GM23338 (cell line): ENCODE measurements around the gene FAM167B. TPM values are rescaled to one million over a fixed set of nuclear protein-coding genes. Genes with fewer than 3 reads are reported as not detected.

Experiments used
- ATAC-seq: fragments of 200-7000 bp; cut with Tn5 transposase; 3 replicates; pipeline ENCODE4 v1.9.1; 2020
- DNase-seq: peaks from one replicate; pipeline ENCODE4 v3.0.0-alpha.2; 2015; ENCODE audit warnings: low spot score
- H2AFZ ChIP-seq: fragments of 200-600 bp; sonication (generic); 2 replicates; pipeline ENCODE4 v1.8.0; 2016; ENCODE audit warnings: antibody characterized with exemption, mild to moderate bottlenecking, moderate library complexity
- H3F3A ChIP-seq: fragments of 200-600 bp; sonication (generic); replicated peaks from 2 replicates; pipeline ENCODE4 v1.8.0; 2017; ENCODE audit warnings: antibody characterized with exemption, mixed run types, low read depth
- H3K27ac ChIP-seq: fragments of 200-600 bp; sonication (generic); 2 replicates; pipeline ENCODE4 v1.6.1; 2016; ENCODE audit warnings: low read depth
- H3K27me3 ChIP-seq: fragments of 200-600 bp; sonication (generic); 2 replicates; pipeline ENCODE4 v1.8.0; 2016; ENCODE audit warnings: mild to moderate bottlenecking, mixed run types, moderate library complexity; ENCODE audit not compliant: insufficient read depth
- H3K36me3 ChIP-seq: fragments of 200-600 bp; sonication (generic); 2 replicates; pipeline ENCODE4 v1.8.0; 2016; ENCODE audit warnings: mild to moderate bottlenecking; ENCODE audit not compliant: insufficient read depth
- H3K4me1 ChIP-seq: fragments of 200-600 bp; sonication (generic); 2 replicates; pipeline ENCODE4 v1.8.0; 2016; ENCODE audit warnings: mild to moderate bottlenecking, moderate library complexity; ENCODE audit not compliant: insufficient read depth
- H3K4me2 ChIP-seq: fragments of 200-600 bp; sonication (generic); 2 replicates; pipeline ENCODE4 v1.7.1; 2017; ENCODE audit warnings: mixed run types
- H3K4me3 ChIP-seq: fragments of 200-600 bp; sonication (generic); 2 replicates; pipeline ENCODE4 v1.6.1; 2016; ENCODE audit warnings: mixed run types
- H3K79me2 ChIP-seq: fragments of 200-600 bp; sonication (generic); replicated peaks from 2 replicates; pipeline ENCODE4 v1.8.0; 2017; ENCODE audit warnings: mild to moderate bottlenecking; ENCODE audit not compliant: insufficient read depth
- H3K9me2 ChIP-seq: fragments of 200-600 bp; sonication (generic); 2 replicates; pipeline ENCODE4 v1.8.0; 2017; ENCODE audit not compliant: insufficient read depth
- H4K20me1 ChIP-seq: fragments of 200-600 bp; sonication (generic); replicated peaks from 2 replicates; pipeline ENCODE4 v1.8.0; 2017; ENCODE audit warnings: mild to moderate bottlenecking; ENCODE audit not compliant: insufficient read depth
- H3K27ac Mint-ChIP-seq: 2 replicates; pipeline ENCODE4 v1.8.0; 2020; ENCODE audit warnings: inconsistent platforms, mild to moderate bottlenecking, moderate library complexity, mixed read lengths
- H3K27me3 Mint-ChIP-seq: 3 replicates; pipeline ENCODE4 v1.8.0; 2022; ENCODE audit warnings: low read depth, mild to moderate bottlenecking, moderate library complexity, mixed read lengths, inconsistent platforms; ENCODE audit not compliant: insufficient read depth, poor library complexity
- H3K36me3 Mint-ChIP-seq: 3 replicates; pipeline ENCODE4 v1.8.0; 2021; ENCODE audit warnings: low read depth, mild to moderate bottlenecking, inconsistent platforms, moderate library complexity, mixed read lengths
- H3K4me1 Mint-ChIP-seq: 3 replicates; pipeline ENCODE4 v1.8.0; 2020; ENCODE audit warnings: mild to moderate bottlenecking, inconsistent platforms, mixed read lengths
- H3K4me3 Mint-ChIP-seq: 3 replicates; pipeline ENCODE4 v1.8.0; 2021; ENCODE audit warnings: moderate library complexity, mild to moderate bottlenecking, inconsistent platforms, mixed read lengths
- H3K9me3 Mint-ChIP-seq: 3 replicates; pipeline ENCODE4 v1.8.0; 2020; ENCODE audit warnings: moderate library complexity, mild to moderate bottlenecking, inconsistent platforms, mixed read lengths
- CREB1 ChIP-seq: fragments of 250-450 bp; sonication (Bioruptor Pico); IDR thresholded peaks from 2 replicates; pipeline ENCODE4 v1.5.0; 2020; ENCODE audit warnings: low read depth, mild to moderate bottlenecking, moderate library complexity
- ETS1 ChIP-seq: IDR thresholded peaks from 2 replicates; pipeline ENCODE4 v1.6.1; 2016; ENCODE audit warnings: antibody characterized with exemption
- EZH2phosphoT487 ChIP-seq: fragments of 200-600 bp; sonication (generic); IDR thresholded peaks from one replicate; pipeline ENCODE4 v1.8.1; 2018; ENCODE audit warnings: antibody characterized with exemption; ENCODE audit not compliant: unreplicated experiment
- JUNB ChIP-seq: IDR thresholded peaks from one replicate; pipeline ENCODE4 v1.6.1; 2016; ENCODE audit warnings: antibody characterized with exemption; ENCODE audit not compliant: unreplicated experiment
- NANOG ChIP-seq: IDR thresholded peaks from 2 replicates; pipeline ENCODE4 v1.6.1; 2016; ENCODE audit warnings: antibody characterized with exemption, borderline replicate concordance
- POLR2AphosphoS5 ChIP-seq: IDR thresholded peaks from 2 replicates; pipeline ENCODE4 v1.6.1; 2016; ENCODE audit warnings: antibody characterized with exemption, low read depth
- REST ChIP-seq: IDR thresholded peaks from one replicate; pipeline ENCODE4 v1.6.1; 2018; ENCODE audit warnings: antibody characterized with exemption; ENCODE audit not compliant: unreplicated experiment
- ZNF114 ChIP-seq: fragments of 250-450 bp; sonication (Bioruptor Pico); IDR thresholded peaks from 2 replicates; pipeline ENCODE4 v1.5.0; 2020; ENCODE audit warnings: mild to moderate bottlenecking, moderate library complexity
- polyA plus RNA-seq: library from polyadenylated mRNA; unstranded; fragments of >200 nt; fragmentation: Nextera tagmentation; extraction: Ambion mirVana; gene quantifications from 2 replicates; pipeline ENCODE4 v1.2.1, GENCODE V29; 2016
- total RNA-seq: library from RNA; depleted of rRNA; stranded (reverse); fragments of >200 nt; shearing (Covaris generic); gene quantifications from 2 replicates; pipeline ENCODE4 v1.2.3, GENCODE V29; 2014

Gene FAM167B
- total and polyA plus RNA-seq, 2 experiments from 2014 or later, result 0.31 to 2.2 TPM

GRCh38 chr1:32255072-32256071 lies 8.3 kb downstream of the FAM167B start:
- H3K27me3 ChIP-seq, result no peaks in the 10 kb centered on the region
- H3K4me3 Mint-ChIP-seq, result no peak overlapping the region
- 0 out of 2 replicates have a peak, but pooled peaks cover 3% of the 10 kb centered on the region for H4K20me1 ChIP-seq
- H3K4me1 Mint-ChIP-seq, result peaks cover 17% of the 10 kb centered on the region
- no peak for DNase-seq
- TF ChIP-seq ETS1, result no peak
- no peak for TF ChIP-seq NANOG
- H3K9me2 ChIP-seq, result no peaks in the 10 kb centered on the region
- H2AFZ ChIP-seq, result no peak overlapping the region
- no peak overlapping the region for H3K4me3 ChIP-seq
- no peaks in the 10 kb centered on the region for H3K9me3 Mint-ChIP-seq
- H3K36me3 ChIP-seq, result no peaks in the 10 kb centered on the region
- no peak overlapping the region for H3K27ac ChIP-seq
- H3K36me3 Mint-ChIP-seq, result no peaks in the 10 kb centered on the region
- H3K4me2 ChIP-seq, result no peak overlapping the region
- H3K27me3 Mint-ChIP-seq, result peaks cover 4% of the 10 kb centered on the region
- no peak for ATAC-seq
- 0 out of 2 replicates have a peak, but pooled peaks cover 5% of the 10 kb centered on the region for H3F3A ChIP-seq
- no peaks in the 10 kb centered on the region for H3K79me2 ChIP-seq
- peaks cover 9% of the 10 kb centered on the region; the same call in 1 of the 2 replicates for H3K4me1 ChIP-seq
- H3K27ac Mint-ChIP-seq, result no peak overlapping the region

DNA sequence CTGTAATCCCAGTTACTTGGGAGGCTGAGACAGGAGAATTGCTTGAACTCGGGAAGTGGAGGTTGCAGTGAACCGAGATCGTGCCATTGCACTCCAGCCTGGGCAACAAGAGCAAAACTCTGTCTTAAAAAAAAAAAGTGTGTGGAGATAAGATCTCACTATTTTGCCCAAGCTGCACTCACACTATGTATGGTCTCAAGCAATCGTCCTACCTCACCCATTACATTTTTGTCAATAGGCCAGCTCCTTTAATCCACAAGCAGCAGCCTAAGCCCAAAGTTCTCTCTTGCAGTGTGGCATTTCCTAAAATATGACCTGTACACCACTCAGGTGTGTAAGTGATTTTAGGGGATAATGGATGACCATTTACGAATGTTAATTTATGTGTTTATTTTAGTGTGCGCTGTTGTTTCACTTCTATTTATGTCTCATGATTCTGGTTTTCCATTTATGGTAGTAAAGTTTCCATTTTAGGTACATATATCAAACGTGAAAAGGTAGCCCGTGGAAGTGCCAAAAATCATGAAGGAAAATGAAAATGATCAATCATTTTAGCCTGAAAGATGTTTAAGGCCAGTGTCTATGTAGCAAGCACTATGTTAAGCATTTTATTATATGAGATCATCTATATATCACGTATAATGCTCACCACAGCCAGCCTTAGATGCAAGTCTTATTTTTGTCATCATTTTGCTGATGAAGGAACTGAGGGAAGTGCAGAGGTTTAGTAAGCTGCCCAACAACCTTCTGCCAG lies 9.6 kb downstream of the FAM167B start:
- no peaks in the 10 kb centered on the region for H3K9me3 Mint-ChIP-seq
- ATAC-seq, result no peak
- no peaks in the 10 kb centered on the region for H3K9me2 ChIP-seq
- TF ChIP-seq NANOG (no peak), POLR2AphosphoS5 (no peak), JUNB (no peak), EZH2phosphoT487 (no peak), ZNF114 (no peak), REST (no peak), CREB1 (no peak)

More for the DNA sequence above, 9.6 kb downstream of the FAM167B start:
- no peaks in the 10 kb centered on the region for H3K36me3 ChIP-seq
- H3K4me1 ChIP-seq, result no peaks in the 10 kb centered on the region; the same call in 1 of the 2 replicates
- H3K27ac Mint-ChIP-seq, result no peak overlapping the region
- no peak overlapping the region for H3K4me3 ChIP-seq
- H2AFZ ChIP-seq, result no peak overlapping the region
- 0 out of 2 replicates have a peak, but pooled peaks cover 3% of the 10 kb centered on the region for H4K20me1 ChIP-seq
- no peak overlapping the region for H3K4me3 Mint-ChIP-seq
- no peaks in the 10 kb centered on the region for H3K36me3 Mint-ChIP-seq
- H3K27me3 ChIP-seq, result no peaks in the 10 kb centered on the region
- H3K27me3 Mint-ChIP-seq, result peaks cover 3% of the 10 kb centered on the region
- H3K79me2 ChIP-seq, result no peaks in the 10 kb centered on the region
- H3F3A ChIP-seq, result 0 out of 2 replicates have a peak, but pooled peaks cover 5% of the 10 kb centered on the region
- DNase-seq, result no peak
- H3K4me2 ChIP-seq, result no peak overlapping the region
- no peak overlapping the region for H3K27ac ChIP-seq
- peaks cover 8% of the 10 kb centered on the region for H3K4me1 Mint-ChIP-seq
